Stimulated activated CD8-positive, alpha-beta memory T cell treated with anti-CD3 and anti-CD28 coated beads, Interleukin-7, amount 100 ng/mL, for 24 hours (primary cell): ENCODE results near the gene GET4.
A peak's percentile ranks its signal among the peaks of the same experiment; 100 is the strongest.
"Not testable (repeated sequence)": the region's sequence is repeated elsewhere in the genome, so short reads cannot be mapped to it uniquely, and the experiment has no call there.

ENCODE experiments used
- DNase-seq: peaks from one replicate; pipeline ENCODE4 v3.0.0-alpha.2; 2020; ENCODE audit warnings: low read depth

GET4 gene

GRCh38 chr7:916291-916941 is 40.1 kb downstream of the GET4 start:
- no peak for DNase-seq

- DNase-seq: no peak
Observed at GRCh38 chr7:917255-918117, 41.1 kb downstream of the GET4 start.

DNA sequence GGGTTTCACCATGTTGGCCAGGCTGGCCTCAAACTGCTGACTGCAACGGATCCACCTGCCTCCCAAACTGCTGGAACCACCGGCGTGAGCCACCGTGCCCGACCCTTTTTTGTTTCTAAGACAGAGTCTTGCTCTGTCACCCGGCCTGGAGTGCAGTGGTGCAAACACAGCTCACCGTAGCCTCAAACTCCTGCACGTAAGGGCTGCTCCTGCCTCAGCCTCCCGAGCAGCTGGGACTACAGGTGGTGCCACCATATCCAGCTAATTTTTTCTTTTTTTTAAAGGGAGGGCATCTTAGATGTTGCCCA is 41.7 kb downstream of the GET4 start:
- DNase-seq: no peak

GRCh38 chr7:918441-919113 is 42.2 kb downstream of the GET4 start:
- DNase-seq: no peak

GRCh38 chr7:919114-919442 is 42.7 kb downstream of the GET4 start:
- no peak for DNase-seq

- no peak for DNase-seq
Observed at GRCh38 chr7:919924-920341, 43.6 kb downstream of the GET4 start.

DNA sequence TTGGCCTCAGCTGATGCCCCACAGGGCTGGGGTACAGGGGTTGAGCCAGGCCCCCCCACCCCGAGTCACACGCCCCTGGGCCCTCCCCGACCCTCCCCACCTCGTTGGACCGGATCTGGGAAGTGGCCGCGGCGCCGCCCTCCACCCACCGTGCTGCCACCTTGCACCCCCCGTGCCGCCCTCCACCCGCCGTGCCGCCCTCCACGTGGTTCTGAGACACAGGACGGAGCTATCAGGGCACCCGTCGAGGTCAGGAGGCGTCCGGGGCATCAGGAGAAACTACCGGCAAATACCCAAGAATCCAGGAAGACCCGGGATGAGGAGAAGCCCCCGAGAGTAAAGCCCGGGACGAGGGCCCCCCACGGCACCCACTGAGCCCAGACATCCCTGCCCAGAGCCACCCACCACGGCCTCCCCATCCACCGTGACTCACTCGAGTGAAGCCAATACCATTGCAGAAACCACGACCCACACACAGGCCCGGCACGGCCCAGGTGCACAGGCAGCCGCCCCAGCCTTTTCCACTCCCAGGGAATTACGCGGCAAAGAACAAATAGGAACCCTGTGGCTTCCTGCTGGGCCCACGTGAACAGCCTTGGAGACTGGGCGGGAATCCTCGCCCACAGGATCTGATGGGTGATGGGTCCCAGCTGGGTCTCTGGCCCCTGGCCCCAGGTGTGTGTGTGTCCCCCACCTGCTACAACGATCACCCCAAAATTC is 44.2 kb downstream of the GET4 start:
- DNase-seq: no peak

- DNase-seq: no peak
Observed at GRCh38 chr7:921071-921461, 44.7 kb downstream of the GET4 start.

GRCh38 chr7:921581-922333 is 45.4 kb downstream of the GET4 start:
- no peak for DNase-seq

DNA sequence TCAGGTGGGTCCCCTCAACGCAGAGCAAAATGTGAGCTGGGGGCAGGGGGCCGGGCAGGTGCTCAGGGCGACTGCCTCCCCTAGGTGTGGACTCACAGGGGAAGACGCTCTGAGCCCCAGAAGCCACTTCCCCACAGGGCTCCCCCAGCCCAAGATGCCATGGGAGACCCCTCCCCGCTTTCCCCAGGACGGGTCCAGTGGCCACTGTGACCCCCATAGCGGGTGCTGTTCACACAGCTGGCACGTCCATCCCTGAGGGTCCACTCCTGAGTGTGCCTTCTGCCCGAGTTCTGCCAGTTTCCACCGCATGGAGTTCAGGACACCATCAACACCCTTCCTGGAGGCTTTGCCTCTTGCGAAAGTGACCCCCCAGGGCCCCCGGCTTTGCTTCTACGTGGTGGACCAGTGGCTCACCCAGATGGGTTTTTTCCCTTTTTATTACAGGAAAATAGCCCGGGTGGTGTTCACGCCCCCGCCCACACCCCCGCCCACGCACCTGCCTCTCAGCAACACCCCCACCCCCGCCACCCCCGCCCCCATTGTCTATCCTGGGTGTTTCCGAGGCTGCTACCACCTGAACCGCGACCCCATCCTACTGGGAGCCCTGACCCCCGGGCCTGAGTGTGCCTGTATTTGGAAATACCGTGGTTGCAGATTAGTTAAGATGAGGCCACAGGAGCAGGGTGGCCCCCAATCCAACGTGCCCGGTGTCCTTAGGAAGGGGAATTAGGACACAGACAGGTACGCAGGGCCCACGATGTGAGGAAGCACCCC is 46.2 kb downstream of the GET4 start:
- no peak for DNase-seq

GRCh38 chr7:923108-924041 is 47.0 kb downstream of the GET4 start:
- peak; percentile 85 for DNase-seq

GRCh38 chr7:924042-924441 is 47.7 kb downstream of the GET4 start:
- DNase-seq: not testable (repeated sequence)

DNA sequence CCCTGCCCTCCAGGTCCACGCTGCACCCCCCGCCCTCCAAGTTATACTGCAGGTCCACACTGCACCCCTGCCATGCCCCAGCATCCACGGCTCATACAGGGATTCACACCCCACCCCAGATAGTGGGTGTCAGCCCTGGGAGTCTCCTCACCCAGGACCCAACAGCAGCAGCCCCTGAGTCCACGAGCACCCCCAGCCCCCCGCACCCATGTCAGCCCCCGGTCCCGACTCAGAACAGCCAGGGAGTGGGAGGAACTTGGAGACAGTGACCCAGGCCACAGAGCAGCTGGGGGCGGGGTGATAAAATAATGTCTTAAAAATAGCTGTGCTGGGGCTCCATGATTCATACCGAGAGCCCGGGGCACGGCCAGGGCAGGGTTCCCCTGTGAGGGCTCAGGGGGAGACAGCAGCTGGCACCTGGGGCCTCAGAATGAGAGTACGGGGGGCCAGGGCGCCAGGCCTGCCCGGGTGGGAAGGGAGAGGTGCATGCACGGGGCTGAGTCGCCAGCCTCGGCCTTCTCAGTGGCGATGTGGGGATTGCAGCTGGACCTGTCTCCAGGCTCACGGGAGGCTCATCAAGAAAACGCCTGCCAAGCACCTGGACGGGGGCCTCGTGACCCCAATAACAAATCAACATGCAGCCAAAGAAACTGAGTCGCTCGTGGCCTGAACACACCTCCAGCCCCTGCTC is 48.3 kb downstream of the GET4 start:
- peak; percentile 50 for DNase-seq

- no peak for DNase-seq
Observed at GRCh38 chr7:925601-926000, 49.2 kb downstream of the GET4 start.

GRCh38 chr7:926061-927030 is 50.0 kb downstream of the GET4 start:
- no peak for DNase-seq

GRCh38 chr7:927031-927671 is 50.8 kb downstream of the GET4 start:
- no peak for DNase-seq

GRCh38 chr7:929311-929711 is 53.0 kb downstream of the GET4 start:
- no peak for DNase-seq
